HepG2 (cell line): ENCODE results near the gene PIP4K2B. TPM values are rescaled to one million over a fixed set of nuclear protein-coding genes. Genes with fewer than 3 reads are reported as not detected.

Experiments
- HOXA7 ChIP-seq: sonication (generic); formaldehyde crosslinking; IDR thresholded peaks from 2 replicates; pipeline ENCODE4 v1.8.1; 2022; ENCODE audit warnings: mild to moderate bottlenecking, missing genetic modification reagents, moderate library complexity
- MTF2 ChIP-seq: sonication (generic); formaldehyde crosslinking; IDR thresholded peaks from 2 replicates; pipeline ENCODE4 v1.5.0; 2020; ENCODE audit warnings: missing genetic modification reagents, borderline replicate concordance
- NFE2L2 ChIP-seq: fragments of 150-350 bp; IDR thresholded peaks from 2 replicates; pipeline ENCODE4 v1.6.1; 2014; ENCODE audit warnings: low read length
- NFRKB ChIP-seq: fragments of 450-650 bp; IDR thresholded peaks from 2 replicates; pipeline ENCODE4 v1.6.1; 2017
- SOX13 ChIP-seq, 3 experiments: fragments of 450-650 bp in 1 of 3; sonication (generic) in 1 of 3; formaldehyde crosslinking in 1 of 3; IDR thresholded peaks in 2 of 3; conservative IDR thresholded peaks in 1 of 3; 2 replicates each; pipeline versions ENCODE4 v1.5.0 to v1.6.1; 2016 to 2020; ENCODE audit warnings: antibody characterized with exemption in 1 of 3, mild to moderate bottlenecking in 1 of 3, missing compliant biosample characterization in 1 of 3, missing genetic modification reagents in 1 of 3, moderate library complexity in 1 of 3
- SOX6 ChIP-seq, 2 experiments: fragments of 450-650 bp in 1 of 2; sonication (generic) in 1 of 2; formaldehyde crosslinking in 1 of 2; IDR thresholded peaks; 2 replicates each; pipeline versions ENCODE4 v1.4.0 to v1.6.1; 2017 to 2020; ENCODE audit warnings: antibody characterized with exemption in 1 of 2, mild to moderate bottlenecking in 1 of 2, missing genetic modification reagents in 1 of 2
- TEAD2 ChIP-seq: sonication (generic); formaldehyde crosslinking; IDR thresholded peaks from 2 replicates; pipeline ENCODE4 v1.9.0; 2021; ENCODE audit warnings: missing genetic modification reagents
- ZNF138 ChIP-seq: sonication (generic); formaldehyde crosslinking; IDR thresholded peaks from 2 replicates; pipeline ENCODE4 v1.5.0; 2020; ENCODE audit warnings: mild to moderate bottlenecking, low read depth, missing genetic modification reagents
- ZNF335 ChIP-seq: sonication (generic); formaldehyde crosslinking; IDR thresholded peaks from 2 replicates; pipeline ENCODE4 v1.4.0; 2020; ENCODE audit warnings: missing genetic modification reagents
- ZNF589 ChIP-seq: sonication (generic); formaldehyde crosslinking; conservative IDR thresholded peaks from 2 replicates; pipeline ENCODE4 v1.8.0; 2022; ENCODE audit warnings: mild to moderate bottlenecking, moderate library complexity, missing genetic modification reagents
- ZNF615 ChIP-seq: sonication (generic); formaldehyde crosslinking; IDR thresholded peaks from 2 replicates; pipeline ENCODE4 v1.5.0; 2020; ENCODE audit warnings: mild to moderate bottlenecking, missing genetic modification reagents, borderline replicate concordance
- ZNF737 ChIP-seq: sonication (generic); formaldehyde crosslinking; IDR thresholded peaks from 2 replicates; pipeline ENCODE4 v1.5.0; 2020; ENCODE audit warnings: missing genetic modification reagents, mild to moderate bottlenecking, borderline replicate concordance
- ZNF790 ChIP-seq: sonication (generic); formaldehyde crosslinking; IDR thresholded peaks from 2 replicates; pipeline ENCODE4 v1.8.0; 2022; ENCODE audit warnings: missing genetic modification reagents, mild to moderate bottlenecking, borderline replicate concordance
- ZNF850 ChIP-seq: sonication (generic); formaldehyde crosslinking; conservative IDR thresholded peaks from 2 replicates; pipeline ENCODE4 v1.9.0; 2021; ENCODE audit warnings: mild to moderate bottlenecking, missing genetic modification reagents
- polyA plus RNA-seq, 8 experiments: library from polyadenylated mRNA; depleted of rRNA in 3 of 8; stranded (reverse) in 7 of 8; unstranded in 1 of 8; fragments of >200 nt; fragmentation: Illumina TruSeq in 4 of 8; extraction: Trizol in 4 of 8; gene quantifications; 2 replicates each; pipeline versions ENCODE4 v1.2.1 to v1.2.3, GENCODE V29; 2011 to 2016; ENCODE audit warnings: low read depth in 4 of 8, missing spikeins in 1 of 8, mixed read lengths in 1 of 8; ENCODE audit not compliant: insufficient read depth in 1 of 8
- total RNA-seq, 5 experiments: library from RNA; depleted of rRNA; stranded (reverse); fragments of >200 nt; fragmentation: Illumina TruSeq; extraction: Trizol; gene quantifications; 2 replicates each; pipeline ENCODE4 v1.2.3, GENCODE V29; 2016; ENCODE audit warnings: low read depth in 1 of 5
- TF ChIP-seq, protein P1 (sequence below): sonication (generic); formaldehyde crosslinking; IDR thresholded peaks from 2 replicates; pipeline ENCODE4 v1.4.0; 2020; ENCODE audit warnings: missing genetic modification reagents
- TF ChIP-seq, protein P2 (sequence below), 2 experiments: sonication (generic) in 1 of 2; formaldehyde crosslinking in 1 of 2; IDR thresholded peaks; 2 replicates each; pipeline versions ENCODE4 v1.5.1 to v1.6.1; 2011 to 2020; ENCODE audit warnings: borderline replicate concordance in 1 of 2, low read depth in 1 of 2, low read length in 1 of 2, mild to moderate bottlenecking in 1 of 2, missing genetic modification reagents in 1 of 2, moderate library complexity in 1 of 2
- TF ChIP-seq, protein P3 (sequence below): sonication (generic); formaldehyde crosslinking; IDR thresholded peaks from 2 replicates; pipeline ENCODE4 v1.5.1; 2020; ENCODE audit warnings: missing genetic modification reagents, mild to moderate bottlenecking, borderline replicate concordance
- TF ChIP-seq, protein P4 (sequence below): sonication (generic); formaldehyde crosslinking; IDR thresholded peaks from 2 replicates; pipeline ENCODE4 v1.4.0; 2020; ENCODE audit warnings: missing genetic modification reagents
- TF ChIP-seq, protein P5 (sequence below): sonication (generic); formaldehyde crosslinking; IDR thresholded peaks from 2 replicates; pipeline ENCODE4 v1.5.0; 2020; ENCODE audit warnings: mild to moderate bottlenecking, low read depth, missing genetic modification reagents, borderline replicate concordance

PIP4K2B gene
- total and polyA plus RNA-seq, 2 of the 13 experiments (the other 11 are each of a cell fraction or from before 2014, with no cell fraction given), result 20.4 to 54.0 TPM

DNA sequence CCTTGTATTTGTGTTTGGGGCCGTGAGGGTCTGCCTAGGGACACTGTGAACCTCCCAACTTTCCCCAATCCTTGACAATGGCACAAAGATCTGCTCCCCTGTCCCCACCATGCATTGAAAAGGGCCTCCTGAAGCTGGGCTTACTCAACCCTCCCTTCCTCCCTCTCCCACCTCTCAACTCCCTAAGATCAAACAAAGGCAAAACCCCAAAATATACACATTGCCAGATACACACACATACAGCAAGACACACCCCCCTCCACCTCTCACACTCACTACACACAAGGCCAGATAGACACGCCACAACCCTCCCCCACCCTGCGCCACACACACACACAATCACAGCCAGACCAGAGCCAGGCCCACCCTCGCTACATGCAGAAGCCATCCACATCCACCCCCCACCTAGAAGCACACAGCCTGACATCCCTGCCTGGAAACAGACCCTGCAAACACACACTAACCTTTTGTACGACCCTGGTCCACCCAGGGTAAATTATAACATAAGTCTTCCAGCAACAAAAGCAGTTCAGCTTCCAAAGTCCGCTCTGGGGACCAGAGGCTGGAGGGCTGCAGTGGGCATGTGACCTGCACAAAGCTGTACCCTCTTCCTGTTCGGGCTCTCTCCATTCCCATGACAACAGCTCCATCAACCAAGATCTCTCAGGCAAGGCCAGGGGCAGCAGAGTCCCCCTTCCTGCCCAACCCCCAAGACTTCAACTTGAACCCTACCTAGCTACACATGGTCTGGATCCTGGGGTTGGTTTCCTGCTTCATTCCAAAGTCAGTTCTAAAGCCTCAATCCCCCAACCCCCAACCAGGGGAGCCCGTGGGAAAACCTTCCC is 53.1 kb downstream of the PIP4K2B start (continued):
- TF ChIP-seq TEAD2 (CRISPR knock-in tag), result no peak
- no peak for TF ChIP-seq MTF2 (CRISPR knock-in tag)
- TF ChIP-seq, protein P1, sequence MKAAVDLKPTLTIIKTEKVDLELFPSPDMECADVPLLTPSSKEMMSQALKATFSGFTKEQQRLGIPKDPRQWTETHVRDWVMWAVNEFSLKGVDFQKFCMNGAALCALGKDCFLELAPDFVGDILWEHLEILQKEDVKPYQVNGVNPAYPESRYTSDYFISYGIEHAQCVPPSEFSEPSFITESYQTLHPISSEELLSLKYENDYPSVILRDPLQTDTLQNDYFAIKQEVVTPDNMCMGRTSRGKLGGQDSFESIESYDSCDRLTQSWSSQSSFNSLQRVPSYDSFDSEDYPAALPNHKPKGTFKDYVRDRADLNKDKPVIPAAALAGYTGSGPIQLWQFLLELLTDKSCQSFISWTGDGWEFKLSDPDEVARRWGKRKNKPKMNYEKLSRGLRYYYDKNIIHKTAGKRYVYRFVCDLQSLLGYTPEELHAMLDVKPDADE (CRISPR knock-in tag), result no peak
- TF ChIP-seq, protein P2, sequence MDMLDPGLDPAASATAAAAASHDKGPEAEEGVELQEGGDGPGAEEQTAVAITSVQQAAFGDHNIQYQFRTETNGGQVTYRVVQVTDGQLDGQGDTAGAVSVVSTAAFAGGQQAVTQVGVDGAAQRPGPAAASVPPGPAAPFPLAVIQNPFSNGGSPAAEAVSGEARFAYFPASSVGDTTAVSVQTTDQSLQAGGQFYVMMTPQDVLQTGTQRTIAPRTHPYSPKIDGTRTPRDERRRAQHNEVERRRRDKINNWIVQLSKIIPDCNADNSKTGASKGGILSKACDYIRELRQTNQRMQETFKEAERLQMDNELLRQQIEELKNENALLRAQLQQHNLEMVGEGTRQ (IDR thresholded peaks at IDR 0.05; ENCODE audit: low read depth, low read length), result peak; percentile 94
- TF ChIP-seq, protein P2 (CRISPR knock-in tag; IDR thresholded peaks at IDR 0.05; ENCODE audit: borderline replicate concordance), result peak; percentile 97; the same call in 1 of the 2 replicates
- TF ChIP-seq, protein P3, sequence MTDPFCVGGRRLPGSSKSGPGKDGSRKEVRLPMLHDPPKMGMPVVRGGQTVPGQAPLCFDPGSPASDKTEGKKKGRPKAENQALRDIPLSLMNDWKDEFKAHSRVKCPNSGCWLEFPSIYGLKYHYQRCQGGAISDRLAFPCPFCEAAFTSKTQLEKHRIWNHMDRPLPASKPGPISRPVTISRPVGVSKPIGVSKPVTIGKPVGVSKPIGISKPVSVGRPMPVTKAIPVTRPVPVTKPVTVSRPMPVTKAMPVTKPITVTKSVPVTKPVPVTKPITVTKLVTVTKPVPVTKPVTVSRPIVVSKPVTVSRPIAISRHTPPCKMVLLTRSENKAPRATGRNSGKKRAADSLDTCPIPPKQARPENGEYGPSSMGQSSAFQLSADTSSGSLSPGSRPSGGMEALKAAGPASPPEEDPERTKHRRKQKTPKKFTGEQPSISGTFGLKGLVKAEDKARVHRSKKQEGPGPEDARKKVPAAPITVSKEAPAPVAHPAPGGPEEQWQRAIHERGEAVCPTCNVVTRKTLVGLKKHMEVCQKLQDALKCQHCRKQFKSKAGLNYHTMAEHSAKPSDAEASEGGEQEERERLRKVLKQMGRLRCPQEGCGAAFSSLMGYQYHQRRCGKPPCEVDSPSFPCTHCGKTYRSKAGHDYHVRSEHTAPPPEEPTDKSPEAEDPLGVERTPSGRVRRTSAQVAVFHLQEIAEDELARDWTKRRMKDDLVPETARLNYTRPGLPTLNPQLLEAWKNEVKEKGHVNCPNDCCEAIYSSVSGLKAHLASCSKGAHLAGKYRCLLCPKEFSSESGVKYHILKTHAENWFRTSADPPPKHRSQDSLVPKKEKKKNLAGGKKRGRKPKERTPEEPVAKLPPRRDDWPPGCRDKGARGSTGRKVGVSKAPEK (CRISPR knock-in tag), result 0 out of 2 replicates have a peak, but pooled peaks have one; percentile 39
- TF ChIP-seq, protein P4, sequence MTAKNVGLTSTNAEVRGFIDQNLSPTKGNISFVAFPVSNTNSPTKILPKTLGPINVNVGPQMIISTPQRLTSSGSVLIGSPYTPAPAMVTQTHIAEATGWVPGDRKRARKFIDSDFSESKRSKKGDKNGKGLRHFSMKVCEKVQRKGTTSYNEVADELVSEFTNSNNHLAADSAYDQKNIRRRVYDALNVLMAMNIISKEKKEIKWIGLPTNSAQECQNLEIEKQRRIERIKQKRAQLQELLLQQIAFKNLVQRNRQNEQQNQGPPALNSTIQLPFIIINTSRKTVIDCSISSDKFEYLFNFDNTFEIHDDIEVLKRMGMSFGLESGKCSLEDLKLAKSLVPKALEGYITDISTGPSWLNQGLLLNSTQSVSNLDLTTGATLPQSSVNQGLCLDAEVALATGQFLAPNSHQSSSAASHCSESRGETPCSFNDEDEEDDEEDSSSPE (CRISPR knock-in tag), result no peak; the same call in 1 of the 2 replicates
- TF ChIP-seq NFE2L2, result no peak
- TF ChIP-seq ZNF138 (CRISPR knock-in tag), result no peak
- TF ChIP-seq ZNF589 (CRISPR knock-in tag), result no peak; the same call in 1 of the 2 replicates
- TF ChIP-seq HOXA7 (CRISPR knock-in tag), result no peak; the same call in 1 of the 2 replicates
- TF ChIP-seq, protein P5, sequence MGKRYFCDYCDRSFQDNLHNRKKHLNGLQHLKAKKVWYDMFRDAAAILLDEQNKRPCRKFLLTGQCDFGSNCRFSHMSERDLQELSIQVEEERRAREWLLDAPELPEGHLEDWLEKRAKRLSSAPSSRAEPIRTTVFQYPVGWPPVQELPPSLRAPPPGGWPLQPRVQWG (CRISPR knock-in tag), result no peak
- TF ChIP-seq ZNF615 (CRISPR knock-in tag), result 0 out of 2 replicates have a peak, but pooled peaks have one; percentile 26
- no peak for TF ChIP-seq SOX6 (IDR thresholded peaks at IDR 0.05)
- peak; percentile 94 for TF ChIP-seq SOX6 (CRISPR knock-in tag; IDR thresholded peaks at IDR 0.05)
- no peak for TF ChIP-seq NFRKB
- TF ChIP-seq ZNF790 (CRISPR knock-in tag), result no peak
- TF ChIP-seq ZNF850 (CRISPR knock-in tag), result no peak
- peak; percentile 83; the same call in 1 of the 2 replicates for TF ChIP-seq ZNF335
- no peak for TF ChIP-seq ZNF737 (CRISPR knock-in tag)
- peak; percentile 56; the same call in 1 of the 2 replicates for TF ChIP-seq SOX13 (IDR thresholded peaks at IDR 0.05)
- TF ChIP-seq SOX13 (CRISPR knock-in tag; conservative IDR thresholded peaks at IDR 0.05 in 1 of 2, IDR thresholded peaks at IDR 0.05 in 1 of 2), result peak in 1 of 2 experiments; percentile 86; a peak in 2 of 4 replicates
